ENCODE results near the gene EXOSC7.

Gene EXOSC7

DNA sequence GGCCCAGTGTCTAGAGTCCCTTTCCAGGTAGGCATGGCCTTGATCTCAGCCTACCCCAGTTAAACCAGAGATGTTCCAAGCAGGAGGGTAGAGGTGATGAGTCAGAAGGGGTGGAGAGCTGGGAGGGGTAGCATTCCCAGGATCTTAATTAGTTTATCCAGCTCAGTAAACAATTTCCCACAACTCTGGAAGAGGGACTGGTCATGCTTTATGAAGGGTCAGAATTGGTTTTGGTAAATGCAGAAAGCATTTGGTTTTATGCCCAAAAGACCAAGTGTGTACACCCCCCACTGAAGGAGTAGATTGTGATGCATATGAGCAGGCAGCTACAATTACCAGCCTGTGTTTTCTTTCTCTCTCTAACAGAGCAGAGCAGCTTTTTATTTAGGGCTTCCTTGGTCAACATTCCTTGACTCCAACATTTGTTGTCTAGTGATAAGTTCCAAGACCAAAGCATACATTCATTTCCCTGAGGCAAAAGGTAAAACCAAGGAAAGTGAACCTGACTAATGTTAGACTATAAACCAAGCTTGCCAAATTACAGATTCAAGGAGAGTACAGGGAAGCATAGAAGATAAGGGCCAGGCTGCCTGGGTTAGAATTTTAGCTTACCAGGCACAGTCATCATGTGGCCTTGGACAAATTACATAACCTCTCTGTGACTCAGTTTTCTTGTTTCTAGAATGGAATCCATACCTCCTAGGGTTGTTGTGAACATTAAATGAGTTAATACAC, 17.6 kb downstream of the EXOSC7 start:
- no peak for DNase-seq

DNA sequence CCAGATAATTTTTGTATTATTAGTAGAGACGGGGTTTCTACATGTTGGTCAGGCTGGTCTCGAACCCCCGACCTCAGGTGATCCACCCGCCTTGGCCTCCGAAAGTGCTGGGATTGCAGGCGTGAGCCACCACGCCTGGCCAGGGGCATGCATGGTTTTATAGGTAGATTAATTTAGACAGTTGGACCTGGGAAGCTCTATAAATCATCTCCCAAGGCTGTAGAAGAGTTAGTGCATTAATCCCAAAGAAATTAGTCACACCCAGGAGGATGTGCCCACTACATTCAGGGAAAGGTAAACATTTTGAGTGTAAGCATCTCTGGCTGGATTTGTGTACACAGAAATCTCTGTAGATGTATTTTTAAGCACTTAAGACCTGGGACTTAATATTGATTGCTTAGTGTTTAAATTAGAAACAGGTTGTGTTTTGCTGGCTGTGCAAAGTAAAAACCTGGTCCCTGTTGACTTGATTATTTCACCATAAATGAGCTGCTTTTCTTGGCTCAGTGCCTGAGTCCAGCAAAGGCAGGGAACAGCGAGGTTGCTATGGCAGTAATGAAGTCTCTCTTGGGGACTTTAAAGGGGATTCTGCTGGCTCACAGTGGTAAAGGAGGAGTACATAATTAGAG, 19.2 kb downstream of the EXOSC7 start:
- DNase-seq, result no peak

DNA sequence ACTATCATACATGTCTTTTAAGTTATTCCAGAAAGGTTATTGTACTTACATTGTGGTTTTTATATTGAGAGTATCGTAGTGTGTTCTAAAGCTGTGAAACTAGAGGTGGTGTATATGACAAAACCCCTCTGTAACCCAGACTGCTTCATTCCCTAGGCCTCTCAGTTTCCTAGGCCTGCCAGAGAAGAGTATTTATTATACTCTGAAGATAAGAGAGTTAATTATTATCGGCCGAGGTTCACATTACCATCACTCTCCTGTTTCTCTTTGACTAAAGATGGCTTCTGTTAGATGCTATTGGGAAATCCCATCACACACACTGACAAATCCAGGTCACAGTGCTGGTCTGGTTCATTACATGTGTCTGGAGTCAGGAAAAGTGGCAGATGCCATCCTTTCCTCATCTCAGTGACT, 20.5 kb downstream of the EXOSC7 start:
- DNase-seq, result no peak

DNA sequence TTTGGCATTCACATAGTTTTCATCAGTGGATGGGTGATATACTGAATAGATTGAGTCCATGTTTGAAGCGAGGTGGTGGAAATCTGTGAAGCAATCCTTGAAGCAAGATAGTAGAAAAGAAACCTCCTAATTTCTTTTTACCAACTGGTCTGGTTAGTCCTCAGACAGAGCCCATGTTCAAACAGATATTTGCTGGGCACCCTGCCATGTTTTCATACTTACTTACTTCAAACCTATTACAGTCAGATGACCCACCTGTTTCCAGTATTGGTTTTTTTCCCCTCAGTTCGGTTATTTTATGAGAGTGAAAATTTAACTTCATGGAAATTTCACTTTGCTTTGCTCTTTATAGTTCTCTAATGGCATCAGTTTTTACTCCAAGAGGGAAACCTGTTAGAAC, 23.7 kb downstream of the EXOSC7 start:
- DNase-seq, result no peak

DNA sequence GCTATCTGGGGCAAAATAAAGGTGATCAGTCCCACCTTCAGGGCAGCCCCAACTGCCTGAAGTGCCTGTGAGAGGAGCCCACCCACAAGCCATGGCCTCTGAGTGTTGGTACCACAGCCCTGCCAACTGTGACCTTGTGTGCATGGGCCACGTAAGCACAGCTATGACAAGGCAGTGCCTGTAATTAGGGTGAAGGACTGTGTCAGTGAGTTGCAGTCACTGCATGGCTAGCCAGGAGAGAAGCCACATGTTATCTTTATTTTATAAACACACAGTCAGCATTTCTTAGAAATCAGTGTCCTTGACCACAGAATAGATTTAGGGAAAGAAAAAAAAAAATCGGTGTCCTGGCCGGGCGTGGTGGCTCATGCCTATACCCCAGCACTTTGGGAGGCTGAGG, 24.8 kb downstream of the EXOSC7 start:
- no peak for DNase-seq

DNA sequence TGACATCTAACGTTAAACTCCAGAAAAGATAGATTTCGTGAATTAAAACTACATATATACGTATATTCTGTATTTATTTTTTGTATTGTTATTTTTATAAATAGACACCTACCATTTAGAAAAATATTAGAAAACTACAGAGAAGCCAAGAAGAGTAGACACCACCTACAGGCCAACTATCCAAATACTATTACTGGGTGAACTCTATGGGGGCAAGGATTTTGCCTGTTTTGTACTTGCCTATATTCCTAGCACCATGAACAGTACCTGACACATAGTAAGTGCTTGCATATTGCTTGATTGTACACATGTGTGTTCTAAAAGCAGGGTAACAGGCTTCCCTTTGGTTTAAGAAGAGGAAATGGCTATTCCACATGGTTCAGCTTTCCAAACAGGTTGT, 25.7 kb downstream of the EXOSC7 start:
- no peak for DNase-seq

DNA sequence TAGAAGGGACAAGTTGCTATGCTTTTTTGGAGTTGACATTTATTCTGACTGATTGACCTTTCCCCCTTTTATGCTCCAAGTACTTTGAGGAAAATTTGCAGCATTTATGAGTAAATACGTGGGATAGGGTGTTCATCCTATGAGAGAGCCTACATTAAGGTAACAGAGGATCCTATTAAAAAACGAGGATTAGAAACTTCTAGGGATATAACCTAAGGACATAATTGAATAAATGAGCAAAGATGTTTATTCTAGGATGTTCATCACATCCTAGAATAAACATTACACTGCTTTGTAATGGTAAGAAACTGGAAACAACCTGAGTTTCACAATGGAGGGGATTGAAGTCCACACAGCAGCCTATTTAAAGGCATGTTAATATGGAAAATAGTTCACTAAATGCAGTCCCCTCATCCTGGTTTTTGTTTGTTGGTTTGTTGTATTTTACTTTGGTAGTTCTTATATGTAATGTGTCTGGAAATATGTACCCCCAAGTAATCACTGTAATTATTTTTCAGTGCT, 26.2 kb downstream of the EXOSC7 start:
- no peak for DNase-seq

DNA sequence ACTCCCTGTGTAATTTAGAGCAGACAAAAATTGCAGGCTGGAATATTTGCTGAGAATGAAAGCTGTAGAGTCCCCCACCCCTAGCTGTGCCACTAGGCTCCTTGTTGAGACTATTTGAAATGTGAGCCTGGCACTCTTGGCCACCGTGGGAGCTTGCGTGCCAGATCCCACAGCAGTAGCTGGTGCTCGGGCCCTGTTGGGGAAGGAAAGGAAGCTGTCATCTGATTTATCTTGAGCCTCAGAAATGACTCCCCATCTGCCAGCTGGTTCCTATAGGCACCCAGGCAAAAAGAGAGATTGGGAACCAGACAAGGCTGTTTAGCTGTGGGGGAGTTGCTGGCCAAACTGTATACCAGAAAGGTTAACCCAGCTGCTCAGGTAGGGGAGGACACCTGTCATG, 26.7 kb downstream of the EXOSC7 start:
- DNase-seq, result no peak

DNA sequence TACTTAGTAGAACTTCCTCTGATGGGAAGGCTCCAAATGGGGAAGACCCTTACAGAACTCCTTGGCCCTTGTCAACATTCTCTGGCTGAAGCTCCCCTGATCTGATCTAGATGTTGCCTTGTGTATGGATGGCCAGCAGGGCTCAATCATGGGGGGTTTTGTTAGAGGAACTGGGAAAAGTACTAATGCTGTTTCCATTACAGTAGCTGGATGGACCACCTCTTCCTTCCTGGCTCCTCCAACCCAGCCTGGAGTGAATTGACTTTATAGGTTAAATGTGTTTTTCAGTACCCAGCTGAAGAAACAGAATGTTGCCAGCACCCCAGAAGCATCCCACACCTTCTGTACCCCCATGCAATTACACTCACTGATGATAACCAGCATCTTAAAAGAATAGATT, 27.4 kb downstream of the EXOSC7 start:
- no peak for DNase-seq

DNA sequence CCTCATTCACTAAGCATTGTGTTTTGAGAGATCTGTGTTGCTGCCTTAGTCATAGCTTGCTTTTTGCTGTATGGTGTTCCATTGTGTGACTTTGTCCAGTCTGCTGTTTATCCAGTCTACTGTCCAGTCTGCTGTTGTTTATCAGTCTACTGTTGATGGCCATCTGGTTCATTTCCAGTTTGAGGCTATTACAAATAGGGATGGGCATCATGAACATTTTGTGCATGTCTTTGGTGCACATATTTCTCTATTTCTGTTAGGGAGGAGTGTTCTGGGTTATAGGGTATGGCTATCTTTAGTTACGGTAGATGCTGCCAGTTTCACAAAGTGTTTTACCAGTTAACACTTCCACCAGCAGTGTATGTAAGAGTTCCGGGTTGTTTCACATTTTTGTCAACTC, 27.8 kb downstream of the EXOSC7 start:
- no peak for DNase-seq

DNA sequence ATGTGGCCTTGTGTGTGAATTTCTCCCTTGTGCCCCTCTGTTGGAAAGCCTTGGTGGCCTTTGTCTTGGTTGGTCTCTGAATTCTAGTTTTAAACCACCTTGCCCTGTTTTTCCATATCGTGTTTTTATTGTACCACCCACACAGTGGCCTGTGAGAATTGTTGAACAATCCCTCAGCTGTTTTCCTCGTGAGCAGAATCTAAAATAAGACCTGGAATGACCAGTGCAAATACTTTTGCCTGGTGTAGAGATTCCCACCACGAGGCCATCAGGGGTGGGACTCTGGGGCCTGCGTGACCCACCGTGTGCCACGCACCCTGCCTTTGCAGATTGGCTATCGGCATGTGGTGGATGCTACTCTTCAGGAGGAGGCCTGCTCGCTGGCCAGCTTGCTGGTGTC, 31.0 kb downstream of the EXOSC7 start:
- DNase-seq, result no peak

DNA sequence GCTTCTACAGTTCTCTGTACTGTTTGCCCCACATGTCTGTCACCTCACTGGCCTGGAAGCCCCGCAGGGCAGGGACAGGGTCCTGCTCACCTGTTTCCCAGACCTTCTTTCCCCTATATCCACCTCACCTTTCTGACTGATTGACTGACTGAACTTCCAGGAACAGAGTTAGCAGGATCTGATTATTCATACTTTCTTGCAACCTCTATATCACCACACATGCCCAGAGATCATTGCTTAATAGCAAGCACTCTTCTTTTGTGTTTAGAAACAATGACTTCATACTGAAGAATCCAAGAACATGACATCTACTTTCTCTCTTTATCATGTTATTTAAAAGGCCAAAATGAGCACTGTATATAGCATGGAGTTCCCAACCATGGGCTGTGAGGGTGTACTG, 32.1 kb downstream of the EXOSC7 start:
- no peak for DNase-seq

DNA sequence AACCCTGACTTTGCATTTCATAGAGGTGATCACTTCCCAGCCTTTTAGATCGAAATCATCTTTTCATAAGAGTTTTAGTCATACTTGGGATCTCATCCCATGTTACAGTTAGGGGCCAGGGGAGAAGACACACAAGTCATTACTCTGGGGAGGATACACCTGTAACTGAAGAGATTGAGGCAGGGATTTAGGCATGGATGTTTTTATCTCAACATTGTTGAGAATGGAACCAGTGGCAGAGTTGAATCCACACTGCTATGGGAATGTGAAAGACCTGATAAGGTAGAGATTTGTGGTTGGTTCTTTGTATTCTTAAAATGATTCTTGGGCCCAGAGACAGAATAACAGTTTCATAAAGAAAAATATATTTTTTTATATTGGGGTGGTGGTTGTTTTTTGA, 33.8 kb downstream of the EXOSC7 start:
- DNase-seq, result no peak

DNA sequence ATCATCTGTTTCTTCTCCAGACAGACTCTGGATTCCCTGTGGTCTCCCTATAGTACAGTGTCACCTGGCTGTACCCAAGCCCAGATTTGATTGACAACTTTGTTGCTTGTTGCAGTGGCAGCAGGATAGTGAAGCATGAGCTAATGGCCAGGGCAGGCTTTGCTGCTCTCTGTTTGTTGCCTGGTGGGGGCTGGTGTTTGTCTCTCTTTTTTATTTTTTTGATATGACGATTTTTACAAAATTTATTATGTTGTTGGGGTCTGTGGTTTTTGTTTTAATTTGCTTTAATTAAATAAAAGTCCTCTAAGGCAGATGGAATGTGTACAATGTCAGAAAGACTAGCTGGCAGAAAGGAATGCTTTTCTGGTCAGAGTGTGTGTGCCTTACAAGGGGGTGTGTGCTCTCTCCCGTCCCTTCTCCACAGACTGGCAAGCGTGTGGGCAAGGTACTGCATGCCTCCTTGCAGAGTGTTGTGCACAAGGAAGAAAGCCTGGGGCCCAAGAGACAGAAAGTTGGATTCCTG, 34.8 kb downstream of the EXOSC7 start:
- DNase-seq, result no peak

DNA sequence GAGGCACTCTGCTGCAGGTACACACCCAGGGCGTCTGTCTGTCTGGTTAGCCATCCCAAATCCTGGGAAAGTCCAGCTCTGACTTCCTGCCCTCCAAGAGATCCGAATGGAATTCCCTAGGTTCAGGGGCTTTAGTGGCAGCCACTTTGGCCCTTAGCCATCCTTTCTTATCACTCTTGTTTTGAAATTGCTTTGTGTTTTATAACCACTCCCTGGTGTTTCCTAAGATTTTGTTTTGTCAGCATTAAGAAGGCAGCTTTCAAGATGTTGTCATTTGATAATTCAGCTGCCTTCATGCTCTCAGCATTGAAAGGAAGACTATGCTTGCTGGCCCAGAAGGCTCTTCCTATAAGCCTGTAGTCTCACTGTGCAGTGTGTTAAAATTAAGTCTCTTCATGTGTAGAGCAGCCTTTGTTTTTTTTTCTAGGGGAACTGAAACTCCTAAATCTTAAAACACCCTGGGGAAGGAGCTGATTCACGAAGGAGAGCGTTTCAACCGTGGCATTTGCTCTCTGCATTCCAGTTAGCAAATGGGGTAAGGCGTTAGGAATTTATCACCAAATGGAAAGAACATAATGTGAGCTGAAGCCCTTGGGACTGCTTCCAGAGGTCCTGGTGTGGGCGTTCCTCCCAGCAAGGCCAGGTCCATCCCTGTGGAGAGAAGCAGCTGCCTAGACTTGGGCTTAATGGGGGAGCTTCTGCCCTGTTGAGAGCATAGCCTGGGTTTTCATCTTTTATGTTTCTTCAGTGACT, 35.9 kb downstream of the EXOSC7 start:
- no peak for DNase-seq

DNA sequence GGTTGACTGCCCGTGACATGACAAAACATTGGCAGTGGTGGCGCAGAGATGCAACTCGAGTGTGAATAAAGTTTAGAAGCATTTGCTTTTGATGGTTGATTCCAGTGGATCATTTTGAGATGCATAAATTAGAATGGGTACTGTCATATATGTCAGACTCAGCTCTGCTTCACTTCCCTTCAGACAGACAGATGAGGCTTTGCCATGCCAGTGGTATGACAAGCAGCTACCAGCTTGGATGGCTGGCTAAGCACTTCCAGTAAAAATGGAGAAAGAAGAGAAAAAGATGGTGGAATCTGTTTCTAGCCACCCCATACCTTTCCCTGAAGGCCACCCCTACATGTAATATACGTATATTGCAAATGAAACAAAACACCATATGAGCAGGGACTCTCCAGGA, 36.5 kb downstream of the EXOSC7 start:
- no peak for DNase-seq

DNA sequence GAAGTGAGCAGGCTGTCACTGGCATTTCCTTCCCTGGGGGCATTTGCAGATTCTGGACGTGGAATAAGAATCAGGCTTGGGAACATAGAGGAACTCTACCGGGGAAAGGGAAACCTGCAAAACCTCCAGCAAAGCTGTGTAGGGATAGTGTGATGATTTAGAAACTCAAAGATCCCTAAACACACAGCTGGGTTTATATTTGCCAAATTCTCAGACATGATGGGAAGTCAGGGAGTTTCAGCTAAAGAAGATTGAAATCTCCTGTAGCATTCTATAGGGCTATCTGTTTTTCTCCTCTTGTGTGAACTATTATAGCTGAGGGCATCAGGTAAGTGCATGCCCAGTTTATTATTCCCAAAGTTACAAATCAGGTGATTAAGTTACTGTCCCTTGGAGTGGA, 40.9 kb downstream of the EXOSC7 start:
- DNase-seq, result no peak

DNA sequence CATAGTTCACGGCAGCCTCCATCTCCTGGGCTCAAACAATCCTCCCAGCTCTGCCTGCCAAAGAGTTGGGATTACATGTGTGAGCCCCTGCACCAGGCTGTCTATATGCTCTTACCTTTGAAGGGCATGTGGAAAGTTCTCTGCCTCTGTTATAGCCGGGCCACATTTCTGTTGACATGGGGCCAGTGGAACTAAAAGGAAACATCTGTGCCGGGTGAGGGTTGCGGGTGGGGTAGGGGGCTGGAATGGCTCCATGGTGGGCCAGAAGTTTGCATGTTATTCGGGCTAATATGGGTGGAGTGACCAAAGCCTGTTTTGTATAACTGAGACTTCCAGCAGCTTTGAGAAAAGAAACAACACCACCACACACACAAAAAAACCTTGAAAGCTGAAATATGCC, 41.8 kb downstream of the EXOSC7 start:
- DNase-seq, result no peak

DNA sequence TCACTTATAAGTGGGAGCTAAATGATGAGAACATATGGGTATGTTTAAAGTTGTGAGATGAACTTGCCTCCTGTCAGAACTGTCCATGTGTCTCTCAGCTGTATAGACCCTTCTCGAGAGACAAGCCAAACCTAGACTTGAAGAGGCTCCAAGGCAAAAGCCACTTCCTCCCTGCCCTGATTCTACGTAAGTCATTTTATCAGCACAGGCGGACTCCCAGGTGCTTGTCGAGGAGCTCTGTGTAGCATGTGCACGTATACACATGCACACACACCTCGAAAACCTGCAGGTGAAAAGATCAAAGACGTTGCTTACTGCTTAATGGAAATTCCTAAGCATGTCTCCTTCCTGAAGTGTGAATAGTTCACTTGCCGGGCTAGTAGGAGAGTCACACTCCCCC, 44.5 kb downstream of the EXOSC7 start:
- DNase-seq, result no peak

DNA sequence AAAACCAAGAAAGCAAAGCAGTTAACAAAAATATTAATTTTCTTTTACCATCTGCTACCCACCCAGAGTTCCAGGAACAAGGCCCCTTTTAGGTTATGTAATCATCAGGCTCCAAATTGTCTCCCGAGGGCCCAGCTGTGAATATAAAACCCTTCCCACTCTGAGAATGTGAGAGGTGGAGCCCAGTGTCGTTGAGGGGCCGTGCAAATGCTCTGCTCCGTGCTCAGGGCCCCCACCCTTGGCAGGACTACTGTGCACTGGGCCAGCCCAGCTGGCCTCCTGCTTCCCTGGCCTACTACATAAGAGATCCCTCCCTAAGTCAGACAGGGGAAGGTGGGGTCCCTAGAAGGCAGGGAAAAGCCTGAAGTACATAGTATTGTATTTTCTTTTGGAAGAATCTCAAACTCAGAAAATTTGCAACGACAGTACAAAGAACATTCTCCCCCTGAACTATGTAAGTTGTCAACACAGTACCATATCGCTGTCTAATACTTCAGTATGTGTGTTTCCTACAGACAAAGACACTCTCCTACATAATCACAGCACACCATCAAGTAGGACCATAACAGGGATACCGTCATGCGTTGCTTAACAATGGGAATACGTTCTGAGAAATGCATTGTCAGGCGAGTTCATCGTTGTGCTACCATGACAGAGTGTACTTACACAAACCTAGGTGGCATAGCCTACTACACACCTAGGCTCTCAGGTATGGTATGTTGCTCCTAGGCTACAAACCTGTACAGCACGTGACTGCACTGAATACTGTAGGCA, 45.7 kb downstream of the EXOSC7 start:
- no peak for DNase-seq

DNA sequence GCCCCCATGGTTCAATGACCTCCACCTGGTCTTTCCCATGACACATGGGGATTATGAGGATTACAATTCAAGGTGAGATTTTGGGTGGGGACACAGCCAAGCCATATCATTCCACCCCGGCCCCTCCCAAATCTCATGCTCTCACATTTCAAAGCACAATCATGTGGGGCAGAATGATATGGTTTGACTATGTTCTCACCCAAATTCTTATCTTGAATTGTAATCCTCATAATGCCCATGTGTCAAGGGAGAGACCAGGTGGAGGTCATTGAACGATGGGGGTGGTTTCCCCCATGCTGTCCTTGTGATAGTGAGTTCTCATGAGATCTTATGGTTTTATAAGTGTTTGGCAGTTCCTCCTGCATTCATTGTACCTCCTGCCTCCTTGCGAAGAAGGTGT, 47.6 kb downstream of the EXOSC7 start:
- no peak for DNase-seq

DNA sequence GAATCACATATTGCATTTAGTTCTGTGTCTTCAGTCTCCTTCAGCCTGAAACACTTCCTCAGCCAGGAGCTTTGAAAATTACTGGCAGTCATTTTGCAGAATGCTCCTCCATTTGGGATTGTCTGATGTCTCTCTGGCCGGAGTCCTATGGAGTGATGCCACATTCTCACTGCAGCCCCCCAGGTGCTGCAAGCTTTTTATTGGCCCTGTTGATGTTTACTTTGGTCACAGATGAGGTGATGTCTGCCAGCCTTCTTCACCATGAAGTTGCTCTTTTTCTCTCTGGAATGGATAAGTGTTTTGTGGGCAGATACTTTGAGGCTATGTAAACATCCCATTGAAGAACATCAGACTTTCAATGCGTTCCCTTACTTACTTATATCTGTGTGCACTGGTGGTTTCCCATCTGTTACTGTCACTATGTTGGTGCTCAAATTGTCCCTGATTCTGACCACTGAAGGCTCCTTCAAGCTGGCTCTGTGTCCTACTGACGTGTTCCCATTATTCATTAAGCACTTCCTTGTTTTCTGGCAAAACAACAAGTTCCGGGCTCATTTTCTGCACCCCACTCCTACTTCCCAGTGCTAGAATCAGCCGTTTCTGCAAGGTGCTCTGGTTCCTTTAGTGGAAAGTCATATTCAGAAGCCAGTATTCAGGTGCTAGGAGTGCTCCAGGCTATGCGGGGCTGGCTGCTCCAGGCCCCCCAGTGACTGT, 48.7 kb downstream of the EXOSC7 start:
- no peak for DNase-seq
